SK-N-SH treated with all-trans-retinoic acid at 6 μM for 48 hours (cell line): ENCODE results near the gene TCERG1L.

Source experiments
- ATAC-seq: fragments of 200-7000 bp; cut with Tn5 transposase; 3 replicates; pipeline ENCODE4 v1.9.1; 2020; ENCODE audit warnings: mild to moderate bottlenecking, moderate library complexity
- ARNTL ChIP-seq: fragments of 450-650 bp; formaldehyde crosslinking; IDR thresholded peaks from 2 replicates; pipeline ENCODE4 v1.5.0; 2020; ENCODE audit warnings: low read depth, mild to moderate bottlenecking, moderate library complexity, borderline replicate concordance
- CREB5 ChIP-seq: fragments of 250-450 bp; sonication (Bioruptor Pico); IDR thresholded peaks from 2 replicates; pipeline ENCODE4 v1.5.1; 2020; ENCODE audit warnings: low read depth, mild to moderate bottlenecking, moderate library complexity
- CSDC2 ChIP-seq: fragments of 250-450 bp; sonication (Bioruptor Pico); IDR thresholded peaks from 2 replicates; pipeline ENCODE4 v1.5.0; 2020; ENCODE audit warnings: mild to moderate bottlenecking, moderate library complexity
- ESRRG ChIP-seq: fragments of 250-450 bp; sonication (Bioruptor Pico); IDR thresholded peaks from 2 replicates; pipeline ENCODE4 v1.6.1; 2021; ENCODE audit warnings: mild to moderate bottlenecking
- GLIS3 ChIP-seq: fragments of 250-450 bp; sonication (Bioruptor Pico); IDR thresholded peaks from 2 replicates; pipeline ENCODE4 v1.5.0; 2020; ENCODE audit warnings: mild to moderate bottlenecking, moderate library complexity
- ISL1 ChIP-seq: fragments of 250-450 bp; sonication (Bioruptor Pico); IDR thresholded peaks from 2 replicates; pipeline ENCODE4 v2.1.2; 2022; ENCODE audit warnings: mild to moderate bottlenecking, moderate library complexity
- OSR1 ChIP-seq: fragments of 250-450 bp; sonication (Bioruptor Pico); IDR thresholded peaks from 2 replicates; pipeline ENCODE4 v1.8.0; 2022; ENCODE audit warnings: moderate library complexity, mild to moderate bottlenecking, inconsistent platforms
- PPARA ChIP-seq: fragments of 250-450 bp; sonication (Bioruptor Pico); IDR thresholded peaks from 2 replicates; pipeline ENCODE4 v1.5.0; 2020; ENCODE audit warnings: mild to moderate bottlenecking, borderline replicate concordance
- RARB ChIP-seq: fragments of 250-450 bp; sonication (Bioruptor Pico); IDR thresholded peaks from 2 replicates; pipeline ENCODE4 v1.8.0; 2021; ENCODE audit warnings: mild to moderate bottlenecking, moderate library complexity
- SNAI2 ChIP-seq: fragments of 250-450 bp; sonication (Bioruptor Pico); IDR thresholded peaks from 2 replicates; pipeline ENCODE4 v1.5.0; 2020; ENCODE audit warnings: mild to moderate bottlenecking, moderate library complexity
- TCF4 ChIP-seq: fragments of 250-450 bp; sonication (Bioruptor Pico); IDR thresholded peaks from 2 replicates; pipeline ENCODE4 v1.8.0; 2021; ENCODE audit warnings: mild to moderate bottlenecking, moderate library complexity, borderline replicate concordance
- TSHZ2 ChIP-seq: fragments of 250-450 bp; sonication (Bioruptor Pico); IDR thresholded peaks from 2 replicates; pipeline ENCODE4 v1.5.0; 2020; ENCODE audit warnings: mild to moderate bottlenecking, moderate library complexity
- ZFP3 ChIP-seq: fragments of 250-450 bp; sonication (Bioruptor Pico); IDR thresholded peaks from 2 replicates; pipeline ENCODE4 v1.5.0; 2020; ENCODE audit warnings: mild to moderate bottlenecking, moderate library complexity
- ZFP30 ChIP-seq: fragments of 450-650 bp; formaldehyde crosslinking; IDR thresholded peaks from 2 replicates; pipeline ENCODE4 v1.5.0; 2022; ENCODE audit warnings: mild to moderate bottlenecking, moderate library complexity
- ZNF565 ChIP-seq: fragments of 450-650 bp; formaldehyde crosslinking; conservative IDR thresholded peaks from 2 replicates; pipeline ENCODE4 v1.5.0; 2020; ENCODE audit warnings: low read depth, mild to moderate bottlenecking, moderate library complexity
- ZNF70 ChIP-seq: fragments of 450-650 bp; formaldehyde crosslinking; IDR thresholded peaks from 2 replicates; pipeline ENCODE4 v1.5.0; 2020; ENCODE audit warnings: mild to moderate bottlenecking, moderate library complexity
- ZNF8 ChIP-seq: fragments of 450-650 bp; formaldehyde crosslinking; IDR thresholded peaks from 2 replicates; pipeline ENCODE4 v1.5.0; 2020; ENCODE audit warnings: mild to moderate bottlenecking, moderate library complexity
- TF ChIP-seq, protein P1 (sequence below): fragments of 250-450 bp; sonication (Bioruptor Pico); IDR thresholded peaks from 2 replicates; pipeline ENCODE4 v1.8.0; 2021; ENCODE audit warnings: low read depth, mild to moderate bottlenecking, moderate library complexity, borderline replicate concordance
- TF ChIP-seq, protein P2 (sequence below): fragments of 250-450 bp; sonication (Bioruptor Pico); IDR thresholded peaks from 2 replicates; pipeline ENCODE4 v1.8.0; 2020; ENCODE audit warnings: mild to moderate bottlenecking, moderate library complexity, borderline replicate concordance

TCERG1L gene

GRCh38 chr10:131143425-131144165 lies 167.9 kb downstream of the TCERG1L start:
- no peak for ATAC-seq
- no peak for TF ChIP-seq ZFP30 (CRISPR knock-in tag)
- no peak for TF ChIP-seq ZNF565 (CRISPR knock-in tag)
- TF ChIP-seq RARB (CRISPR knock-in tag) = no peak
- TF ChIP-seq, protein P1, sequence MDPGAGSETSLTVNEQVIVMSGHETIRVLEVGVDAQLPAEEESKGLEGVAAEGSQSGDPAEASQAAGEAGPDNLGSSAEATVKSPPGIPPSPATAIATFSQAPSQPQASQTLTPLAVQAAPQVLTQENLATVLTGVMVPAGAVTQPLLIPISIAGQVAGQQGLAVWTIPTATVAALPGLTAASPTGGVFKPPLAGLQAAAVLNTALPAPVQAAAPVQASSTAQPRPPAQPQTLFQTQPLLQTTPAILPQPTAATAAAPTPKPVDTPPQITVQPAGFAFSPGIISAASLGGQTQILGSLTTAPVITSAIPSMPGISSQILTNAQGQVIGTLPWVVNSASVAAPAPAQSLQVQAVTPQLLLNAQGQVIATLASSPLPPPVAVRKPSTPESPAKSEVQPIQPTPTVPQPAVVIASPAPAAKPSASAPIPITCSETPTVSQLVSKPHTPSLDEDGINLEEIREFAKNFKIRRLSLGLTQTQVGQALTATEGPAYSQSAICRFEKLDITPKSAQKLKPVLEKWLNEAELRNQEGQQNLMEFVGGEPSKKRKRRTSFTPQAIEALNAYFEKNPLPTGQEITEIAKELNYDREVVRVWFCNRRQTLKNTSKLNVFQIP (CRISPR knock-in tag) = no peak
- no peak for TF ChIP-seq ZNF8 (CRISPR knock-in tag)
- TF ChIP-seq TSHZ2 = no peak
- TF ChIP-seq, protein P2, sequence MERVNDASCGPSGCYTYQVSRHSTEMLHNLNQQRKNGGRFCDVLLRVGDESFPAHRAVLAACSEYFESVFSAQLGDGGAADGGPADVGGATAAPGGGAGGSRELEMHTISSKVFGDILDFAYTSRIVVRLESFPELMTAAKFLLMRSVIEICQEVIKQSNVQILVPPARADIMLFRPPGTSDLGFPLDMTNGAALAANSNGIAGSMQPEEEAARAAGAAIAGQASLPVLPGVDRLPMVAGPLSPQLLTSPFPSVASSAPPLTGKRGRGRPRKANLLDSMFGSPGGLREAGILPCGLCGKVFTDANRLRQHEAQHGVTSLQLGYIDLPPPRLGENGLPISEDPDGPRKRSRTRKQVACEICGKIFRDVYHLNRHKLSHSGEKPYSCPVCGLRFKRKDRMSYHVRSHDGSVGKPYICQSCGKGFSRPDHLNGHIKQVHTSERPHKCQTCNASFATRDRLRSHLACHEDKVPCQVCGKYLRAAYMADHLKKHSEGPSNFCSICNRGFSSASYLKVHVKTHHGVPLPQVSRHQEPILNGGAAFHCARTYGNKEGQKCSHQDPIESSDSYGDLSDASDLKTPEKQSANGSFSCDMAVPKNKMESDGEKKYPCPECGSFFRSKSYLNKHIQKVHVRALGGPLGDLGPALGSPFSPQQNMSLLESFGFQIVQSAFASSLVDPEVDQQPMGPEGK (CRISPR knock-in tag) = no peak
- no peak for TF ChIP-seq ARNTL (CRISPR knock-in tag)
- TF ChIP-seq OSR1 (CRISPR knock-in tag) = no peak
- TF ChIP-seq CSDC2 (CRISPR knock-in tag) = no peak
- TF ChIP-seq, all 23 proteins: peak for 0

DNA sequence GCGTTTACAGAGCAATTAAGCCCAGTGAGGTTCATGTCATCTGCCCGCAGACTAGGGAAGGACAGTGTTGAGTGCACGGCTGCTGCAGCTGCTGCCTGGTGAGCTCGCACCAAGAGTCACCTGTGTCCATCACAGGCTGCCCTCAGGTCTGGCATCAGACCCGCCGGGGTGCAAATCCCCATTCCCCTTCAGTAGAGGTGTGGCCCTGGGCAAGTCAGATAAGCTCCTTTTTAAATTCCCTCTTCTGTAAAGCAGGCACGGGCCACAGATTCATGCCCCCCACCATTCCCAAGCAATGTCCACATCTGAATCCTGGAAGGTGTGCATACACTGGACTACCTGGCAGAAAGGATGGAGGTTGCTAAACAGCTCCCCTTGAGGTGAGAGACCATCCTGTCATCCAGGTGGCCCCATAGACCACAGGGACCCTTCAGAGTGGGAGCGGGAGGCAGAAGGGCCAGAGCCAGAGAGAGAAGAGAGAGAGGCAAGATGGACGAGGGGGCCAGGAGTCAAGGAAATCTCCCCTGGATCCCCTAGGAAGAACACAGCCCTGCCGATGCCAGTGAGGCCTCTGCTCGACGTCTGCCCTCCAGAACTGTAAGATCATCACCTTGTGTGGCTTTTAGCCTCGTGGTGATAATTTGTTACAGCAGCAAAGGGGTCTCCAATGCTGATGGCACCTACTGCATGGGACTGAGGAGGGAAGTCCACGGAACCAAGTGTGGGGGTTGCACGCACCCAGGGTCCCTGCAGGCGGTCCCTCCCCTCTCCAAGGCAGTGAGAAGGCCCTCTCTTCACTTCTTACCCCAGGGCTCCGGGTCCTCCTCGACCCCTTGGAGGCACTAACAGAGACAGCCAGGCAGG lies 168.8 kb downstream of the TCERG1L start:
- ATAC-seq = no peak
- TF ChIP-seq TCF4 (CRISPR knock-in tag) (no peak), ZFP3 (no peak), PPARA (no peak), SNAI2 (CRISPR knock-in tag) (no peak), ISL1 (no peak), GLIS3 (no peak)
- TF ChIP-seq, all 23 proteins: peak for 0

DNA sequence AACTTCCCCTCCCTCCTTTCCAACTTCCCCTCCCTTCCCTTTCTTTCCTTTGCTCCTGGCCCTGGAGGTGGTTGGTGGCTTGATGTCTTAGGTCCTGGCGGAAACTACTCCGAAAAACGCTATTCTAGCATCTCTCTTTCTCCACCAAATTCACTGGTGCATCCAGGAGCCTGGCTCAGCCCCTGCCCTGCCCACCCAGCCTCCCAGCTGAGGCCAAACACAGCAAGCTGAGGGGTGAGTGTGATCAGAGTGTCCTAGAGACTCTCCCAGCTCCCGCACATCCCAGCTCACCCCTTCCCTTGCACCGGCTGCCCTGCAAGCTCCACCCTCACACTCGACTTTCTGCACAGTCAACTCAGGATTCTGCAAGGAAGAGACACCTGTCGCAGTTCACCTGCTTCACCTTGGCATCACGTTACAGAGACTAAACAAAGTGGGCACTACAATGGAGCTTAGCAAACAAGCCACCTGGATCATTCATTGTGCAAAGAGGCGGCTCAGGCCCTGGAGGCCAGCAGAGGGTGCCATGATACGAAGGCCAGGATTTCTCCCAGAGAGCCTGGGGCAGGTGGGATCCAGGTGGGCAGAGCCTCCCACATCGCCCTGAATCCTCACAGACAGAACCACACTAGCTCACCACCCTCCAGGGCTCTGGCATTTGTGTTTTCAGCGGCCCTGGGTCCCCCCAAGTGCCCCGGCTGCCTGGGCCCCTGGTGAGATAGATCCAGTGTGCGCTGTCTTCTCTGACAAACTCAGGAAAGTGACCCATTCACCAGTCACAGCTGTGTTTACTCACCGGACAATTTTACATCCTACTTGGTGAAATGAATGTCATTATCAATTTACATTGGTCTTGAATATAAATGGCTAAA lies 169.6 kb downstream of the TCERG1L start:
- no peak for ATAC-seq
- TF ChIP-seq ARNTL (CRISPR knock-in tag) (no peak), ZNF565 (CRISPR knock-in tag) (no peak), ZFP3 (no peak), ESRRG (CRISPR knock-in tag) (no peak), ISL1 (no peak), PPARA (no peak), ZFP30 (CRISPR knock-in tag) (no peak), GLIS3 (no peak), CREB5 (CRISPR knock-in tag) (no peak), ZNF70 (no peak)
